ENCODE measurements around the gene UGT1A5.

DNA sequence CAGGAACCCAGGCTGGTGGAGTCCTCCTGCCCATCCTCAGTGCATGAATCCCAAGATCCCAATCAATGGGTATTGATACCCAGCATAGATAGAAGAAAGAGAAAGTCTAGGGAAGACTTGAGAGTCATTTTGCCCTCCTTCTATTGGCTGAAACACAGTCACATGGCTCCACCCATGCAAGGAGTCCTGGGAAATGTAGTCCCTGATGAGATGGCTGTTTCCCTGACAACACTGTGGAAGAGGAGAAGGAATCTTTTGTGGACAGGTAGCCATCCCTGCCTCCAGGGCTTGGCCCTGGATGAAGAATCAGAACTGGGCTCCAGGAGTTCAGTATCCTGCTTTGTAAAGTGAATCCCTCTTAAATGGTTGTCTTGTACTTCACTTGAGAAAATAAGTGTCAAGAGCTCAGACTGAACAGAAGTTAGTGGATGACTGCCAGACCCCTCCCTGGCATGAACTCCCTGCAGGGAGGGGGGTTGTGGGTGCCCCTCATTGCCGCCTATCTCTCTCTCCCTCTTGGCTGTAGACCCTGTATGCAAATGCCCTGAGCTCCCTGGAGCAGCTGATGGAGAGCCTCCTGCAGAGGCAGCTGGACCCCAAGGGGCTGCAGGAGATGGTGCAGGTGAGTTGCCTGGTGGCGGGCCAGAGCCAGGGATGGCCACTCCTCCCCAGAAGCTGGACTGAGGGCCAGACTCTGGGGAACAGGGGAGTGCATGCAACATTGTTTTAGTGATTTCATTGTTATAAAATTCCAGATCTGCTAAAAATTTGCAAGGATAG, 101.5 kb downstream of the UGT1A5 start:
- TF ChIP-seq TAF1 (IDR thresholded peaks at IDR 0.05; ENCODE audit: borderline replicate concordance, low read depth, low read length) (no peak), POLR2A (IDR thresholded peaks at IDR 0.05; ENCODE audit: low read depth, low read length) (no peak)
